Activated T-cell treated with anti-CD3 and anti-CD28 coated beads for 24 hours (primary cell): ENCODE results near the gene SECISBP2L.

Source experiments
- DNase-seq: peaks from one replicate; pipeline ENCODE4 v3.0.0-alpha.2; 2020; ENCODE audit warnings: low read depth

Gene SECISBP2L

DNA sequence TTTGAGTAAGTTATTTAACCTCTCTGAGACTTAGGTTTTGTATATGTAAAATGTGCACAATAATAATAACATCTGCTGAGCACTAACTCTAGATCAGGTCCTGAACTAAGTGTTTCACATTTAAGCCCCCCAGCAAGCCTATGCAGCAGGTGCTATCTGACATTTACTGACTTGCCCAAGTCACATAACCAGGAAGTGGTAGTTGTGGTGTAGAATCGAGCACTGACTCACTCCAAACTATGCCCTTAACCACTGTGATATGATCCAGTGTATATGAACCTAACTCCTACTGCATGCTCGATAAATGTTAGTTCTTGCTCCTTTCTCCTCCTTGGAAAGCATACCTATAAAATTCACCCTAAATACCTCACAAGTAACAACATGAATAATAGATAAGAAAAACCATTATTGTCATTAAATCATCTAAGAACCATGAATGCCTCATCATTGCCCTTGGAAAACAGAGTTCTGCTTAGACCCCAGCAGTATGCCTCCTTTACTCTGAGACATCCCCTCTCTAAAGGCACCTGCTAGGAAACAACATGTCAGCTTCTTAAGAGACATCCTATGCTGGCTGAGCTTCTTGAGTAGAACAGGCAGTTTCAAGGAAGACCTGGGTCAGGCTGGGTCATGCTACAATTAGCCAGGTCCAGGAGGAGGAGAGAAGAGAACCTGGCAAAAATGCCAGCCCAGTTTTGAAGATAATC is 79.5 kb downstream of the SECISBP2L start:
- DNase-seq: no peak

DNA sequence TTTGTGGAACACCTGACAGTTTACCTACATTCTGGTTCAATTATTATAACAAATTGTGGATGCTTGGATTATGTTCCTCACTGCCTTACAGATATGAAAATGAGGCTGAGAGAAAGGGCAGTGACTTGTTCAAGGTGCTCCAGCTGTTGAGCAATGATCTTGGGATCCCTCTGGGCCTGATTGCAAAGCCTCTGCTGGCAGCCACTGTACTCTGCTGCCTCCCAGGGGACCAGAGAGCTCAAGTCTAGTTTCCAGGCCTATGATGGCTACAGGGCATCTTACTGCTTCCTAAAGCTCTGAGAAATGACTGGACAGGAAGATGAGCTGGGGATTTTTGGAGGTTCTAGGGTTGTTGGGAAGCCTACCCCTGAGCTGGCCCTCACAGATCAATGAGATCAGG is 80.3 kb downstream of the SECISBP2L start:
- no peak for DNase-seq

DNA sequence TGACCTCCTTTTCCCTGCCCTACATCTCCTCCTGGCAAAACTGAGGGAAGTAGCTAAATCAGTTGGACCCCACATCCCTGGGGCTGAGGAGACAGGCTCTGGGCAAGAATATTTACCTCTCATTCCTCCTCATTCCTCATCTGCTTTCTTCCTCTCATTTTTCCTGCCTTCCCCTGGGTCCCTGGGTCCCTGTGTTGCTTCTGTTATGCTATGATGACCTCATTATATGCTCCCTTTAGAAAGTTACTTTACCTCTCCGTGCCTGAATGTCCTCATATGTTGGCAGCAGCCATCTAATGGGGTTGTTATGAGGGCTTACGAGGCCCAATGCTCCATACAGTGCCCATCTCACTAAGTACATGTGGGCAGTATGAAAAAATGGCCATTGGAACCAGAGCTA is 81.3 kb downstream of the SECISBP2L start:
- DNase-seq: no peak

DNA sequence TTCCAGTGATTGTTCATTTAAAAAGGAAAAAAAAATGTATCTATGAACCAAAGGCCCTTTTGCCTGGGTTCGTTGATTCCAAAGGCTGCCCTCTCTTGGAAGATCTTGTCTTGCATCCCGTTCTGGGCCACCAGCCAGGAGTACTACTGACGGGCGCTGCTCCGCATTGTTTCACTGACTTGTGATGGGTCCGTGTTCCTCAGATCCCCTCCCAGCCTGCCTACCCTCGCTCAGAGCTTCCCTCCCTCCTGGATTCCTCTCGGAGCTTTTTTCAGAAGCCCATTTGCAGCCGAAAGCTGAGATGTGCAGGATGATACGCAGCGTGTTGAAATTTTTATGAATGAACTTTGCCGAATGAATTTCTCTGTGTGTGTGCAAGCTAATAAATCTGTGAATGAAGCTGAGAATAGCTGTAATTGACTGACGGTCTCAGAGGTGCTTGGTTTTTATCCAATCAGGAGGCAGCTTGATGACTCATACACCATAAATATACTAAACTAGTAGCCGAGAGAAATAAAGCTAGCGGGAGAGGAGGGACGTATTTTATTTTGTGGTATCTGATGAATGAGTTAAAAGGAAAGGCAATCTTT is 82.6 kb downstream of the SECISBP2L start, which contains the start of gene SHC4:
Gene SHC4, minus strand, starts transcription at position 396 of the 590 bp plus-strand sequence. CDS start 904 bp downstream, outside the sequence.
- DNase-seq: no peak

DNA sequence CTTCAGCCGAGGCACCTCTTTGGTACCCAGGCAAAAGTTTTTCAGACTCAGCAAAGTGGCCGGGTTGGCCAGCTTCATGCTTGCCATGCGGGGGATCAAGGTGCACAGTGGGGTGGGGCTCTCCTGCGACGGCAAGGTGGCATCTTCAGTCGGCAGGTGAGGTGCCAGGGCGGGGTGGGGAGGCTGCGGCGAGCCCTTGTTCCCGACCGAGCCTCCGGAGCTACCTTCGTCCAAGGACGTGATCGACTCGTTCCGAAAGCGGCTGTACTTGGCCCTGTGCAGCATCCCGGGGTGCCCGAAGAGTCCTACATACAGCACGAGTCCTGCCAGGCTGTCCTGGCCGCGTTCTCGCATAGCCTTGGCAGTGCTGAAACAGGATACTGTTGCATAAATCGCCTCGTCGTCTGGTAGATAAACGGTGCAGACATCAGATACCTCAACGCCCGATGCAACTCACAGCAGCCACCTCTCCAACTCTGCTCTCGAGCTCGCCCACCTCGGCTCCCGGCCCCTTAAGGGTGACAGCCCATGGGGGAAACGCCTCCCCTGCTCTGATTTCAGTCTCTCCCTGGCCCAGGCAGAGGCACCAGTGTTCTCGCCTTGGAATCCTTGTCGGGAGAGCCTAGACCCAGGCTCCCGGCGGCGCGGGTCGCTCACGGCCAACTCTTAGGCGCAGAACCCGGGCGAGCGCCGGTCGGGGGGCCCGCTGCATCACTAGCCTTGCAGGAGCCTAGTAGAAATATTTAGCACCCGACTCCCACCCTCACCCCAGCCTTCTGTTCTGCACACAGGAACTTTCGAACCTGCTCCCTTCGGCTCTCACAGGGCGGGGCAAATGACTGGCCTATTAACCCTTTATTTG is 83.4 kb downstream of the SECISBP2L start:
- DNase-seq: no peak

DNA sequence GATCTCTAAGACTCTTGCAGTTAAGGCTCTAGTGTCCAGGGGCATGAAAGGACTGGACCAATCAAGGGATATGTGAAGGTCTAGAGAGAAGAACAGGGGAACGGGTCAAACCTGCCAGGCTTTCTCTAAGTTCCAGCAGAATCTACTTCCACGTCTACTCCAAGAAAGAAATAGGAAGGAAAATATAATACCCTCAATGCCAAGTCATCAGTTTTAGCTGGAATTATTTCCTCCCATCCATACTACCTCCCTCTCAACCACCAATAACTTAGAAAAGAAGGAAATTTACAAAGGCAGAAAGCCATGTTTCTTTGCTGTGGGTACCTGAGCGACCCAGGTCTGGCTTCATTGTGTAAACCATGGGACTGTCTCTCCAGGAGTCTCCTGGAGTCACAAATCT is 90.3 kb downstream of the SECISBP2L start:
- DNase-seq: no peak

DNA sequence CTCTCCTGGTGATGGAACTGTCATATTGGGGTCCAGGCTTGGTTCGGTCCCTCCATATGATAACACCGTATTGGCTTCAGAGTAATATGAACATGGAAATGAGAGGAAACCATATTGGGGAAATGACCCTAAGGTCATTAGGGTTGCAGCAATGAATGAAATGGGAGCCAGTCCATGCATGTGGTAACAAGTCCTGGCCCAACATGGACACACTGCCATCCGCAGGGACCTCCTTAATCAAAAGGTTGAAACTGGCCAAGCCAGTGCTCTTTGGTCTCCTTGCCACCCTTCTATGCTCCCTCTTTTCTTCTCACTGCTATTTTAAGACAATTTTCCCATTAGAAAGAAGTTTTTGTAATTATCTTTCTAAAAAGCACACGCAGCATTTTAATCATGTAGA is 90.9 kb downstream of the SECISBP2L start:
- no peak for DNase-seq

DNA sequence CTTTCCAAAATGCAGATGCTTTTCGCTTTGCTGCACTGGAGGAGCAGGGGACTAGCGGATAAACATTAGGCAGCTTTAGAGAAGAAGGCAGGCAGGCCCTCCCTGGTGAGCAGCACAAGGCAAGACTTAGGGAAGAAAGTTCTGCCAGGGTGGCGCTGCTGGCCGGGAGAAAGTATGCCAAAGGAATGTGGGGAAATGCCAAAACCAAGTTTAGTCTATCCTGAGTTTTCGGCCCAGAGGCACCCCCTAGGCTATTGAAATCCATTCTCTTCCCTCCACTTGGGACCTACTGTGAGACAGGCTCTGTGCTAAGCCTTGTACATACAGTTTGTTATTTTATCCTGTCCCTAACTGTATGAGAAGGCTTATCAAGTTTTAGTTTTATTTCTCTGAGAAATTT is 91.7 kb downstream of the SECISBP2L start:
- DNase-seq: no peak

DNA sequence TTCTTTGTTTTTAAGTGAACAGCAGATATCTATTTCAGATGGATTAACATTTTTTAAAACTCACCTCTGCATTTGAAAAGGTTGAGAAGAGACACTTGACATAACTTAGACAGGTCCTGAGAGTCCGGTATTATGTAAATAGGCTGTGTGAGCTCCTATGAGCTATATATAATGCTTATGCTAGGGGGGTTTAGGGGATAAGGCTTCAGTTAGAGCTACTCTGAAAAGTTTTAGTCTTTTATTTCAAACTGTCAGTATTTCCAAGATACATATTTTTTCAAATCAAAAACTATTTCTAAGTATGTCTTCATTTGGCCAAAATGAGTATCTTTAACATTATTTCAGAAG is 99.4 kb downstream of the SECISBP2L start:
- no peak for DNase-seq

DNA sequence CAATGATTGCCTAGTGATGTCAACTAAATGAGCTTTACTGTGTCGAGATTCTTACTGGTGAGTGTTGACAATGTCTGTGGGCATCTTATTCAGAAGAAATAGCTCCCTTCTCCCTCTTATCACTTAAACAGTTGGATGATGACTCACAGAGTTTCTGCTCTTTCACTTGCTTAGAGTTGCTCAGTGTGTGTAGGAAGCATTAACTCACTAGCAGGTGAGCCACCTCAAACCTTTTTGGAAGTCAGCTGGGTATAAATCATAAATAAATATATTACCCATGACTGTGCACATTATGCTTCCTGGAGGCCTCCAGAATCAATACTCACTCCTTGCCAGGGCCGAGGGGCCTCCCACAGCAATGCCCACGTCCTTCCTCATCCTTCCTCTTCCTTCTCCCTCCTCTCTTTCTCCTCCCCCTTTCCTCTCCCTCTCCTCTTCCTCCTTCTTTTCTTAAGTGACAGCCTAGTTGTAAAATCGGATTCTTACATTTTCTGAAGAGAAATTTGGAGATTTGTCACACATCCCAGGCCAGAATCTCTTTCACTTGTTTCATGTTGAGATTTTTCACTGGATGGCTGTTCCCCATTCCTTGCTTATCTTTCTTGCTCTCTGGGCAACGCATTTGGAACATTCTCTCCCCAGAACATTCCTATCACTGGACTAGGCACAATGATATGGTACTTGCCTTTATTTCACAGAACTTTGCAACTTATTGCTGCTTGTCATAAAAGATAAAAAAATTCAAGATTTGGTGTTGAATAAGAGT is 100.0 kb downstream of the SECISBP2L start:
- no peak for DNase-seq

DNA sequence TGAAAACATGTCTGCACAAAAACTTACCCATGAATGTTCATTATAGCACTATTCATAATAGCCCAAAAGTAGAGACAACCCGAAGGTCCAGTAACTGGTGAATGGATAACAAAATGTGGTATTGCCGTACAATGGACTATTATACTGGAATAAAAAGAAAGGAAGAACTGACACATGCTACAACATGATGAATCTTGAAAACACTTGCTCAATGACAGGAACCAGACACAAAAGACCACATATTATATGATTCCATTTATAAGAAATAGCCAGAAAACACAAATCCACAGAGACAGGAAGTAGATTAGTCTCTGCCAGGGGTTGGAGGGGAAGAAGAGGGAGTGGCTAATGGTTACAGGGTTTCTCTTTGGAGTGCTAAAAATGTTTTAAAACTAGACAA is 100.9 kb downstream of the SECISBP2L start:
- DNase-seq: no peak

DNA sequence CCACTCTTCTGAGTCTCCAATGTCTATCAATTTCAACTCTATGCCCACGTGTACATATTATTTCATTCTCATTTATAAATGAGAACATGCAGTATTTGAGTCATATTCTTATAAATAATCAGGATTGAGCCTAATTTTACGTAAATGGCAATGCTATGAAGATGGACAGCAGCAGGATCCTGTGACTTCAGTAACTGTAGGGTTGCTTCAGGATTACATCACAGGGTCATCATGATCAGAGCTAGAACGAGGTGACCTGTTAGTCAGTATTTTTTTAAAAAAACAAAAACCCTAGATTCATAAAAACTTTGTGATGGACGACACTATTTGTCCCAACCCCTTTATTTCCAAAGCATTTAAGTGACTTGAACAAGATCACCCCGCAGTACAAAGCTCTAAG is 104.3 kb downstream of the SECISBP2L start:
- DNase-seq: no peak

DNA sequence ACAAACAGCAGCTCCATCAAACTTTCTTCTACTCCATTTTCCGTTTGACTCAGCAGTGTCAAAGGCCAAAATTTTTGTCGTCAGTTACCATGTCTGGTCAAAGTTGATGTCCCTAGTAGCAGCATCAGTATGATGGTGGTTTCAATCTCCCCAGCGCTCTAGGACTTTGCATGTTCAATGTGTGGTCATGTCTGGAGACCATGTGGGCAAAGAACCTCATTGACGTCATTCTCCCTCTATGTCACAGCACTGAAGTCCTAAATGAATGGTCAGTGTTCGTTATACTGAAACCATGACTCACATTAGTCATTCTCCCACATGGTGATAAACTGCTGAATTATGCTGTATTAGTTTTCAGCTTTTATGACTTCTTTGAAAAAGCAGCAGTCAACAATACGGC is 105.7 kb downstream of the SECISBP2L start:
- DNase-seq: no peak

DNA sequence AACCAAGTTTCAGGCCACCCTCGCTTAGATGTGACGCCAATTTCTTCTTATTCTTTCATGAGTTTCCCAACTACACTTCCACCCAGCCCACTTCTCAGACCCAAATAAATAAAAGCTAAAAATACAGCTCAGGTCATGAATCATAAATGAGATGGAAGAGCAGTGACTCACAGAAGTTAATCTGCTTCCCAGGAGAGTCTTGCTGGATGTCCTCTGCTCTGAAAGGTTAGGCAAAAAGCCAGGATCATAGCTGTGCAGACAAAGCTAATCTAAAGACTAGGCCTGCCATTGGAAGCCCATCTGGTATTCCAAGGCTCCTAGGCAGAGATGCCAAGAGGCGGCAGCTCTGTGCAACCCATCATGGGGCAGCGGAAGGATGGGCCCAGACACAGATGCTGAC is 106.6 kb downstream of the SECISBP2L start:
- DNase-seq: no peak
